OCI-LY7 (cell line): Measurements from ENCODE around the gene TSEN15. TPM values are rescaled to one million over a fixed set of nuclear protein-coding genes. Genes with fewer than 3 reads are reported as not detected.

Source experiments
- BruUV-seq: library from RNA; stranded (reverse); fragments of 400-500 nt; replicated peaks from 2 replicates; lab custom pipeline; 2021; lab: Mats Ljungman, UMichigan
- CTCF ChIA-PET: fragments of 300-600 bp; sonication (Branson Sonifier 250); formaldehyde crosslinking; loops from one replicate; lab custom pipeline; 2022; ENCODE audit warnings: antibody characterized with exemption; ENCODE audit not compliant: unreplicated experiment; lab: Charles Lee
- POLR2A ChIA-PET: fragments of 300-600 bp; sonication (Branson Sonifier 250); formaldehyde crosslinking; loops from one replicate; lab custom pipeline; 2022; ENCODE audit warnings: antibody characterized with exemption; lab: Charles Lee
- DNase-seq: peaks from one replicate; pipeline ENCODE4 v3.0.0-alpha.2; 2015; ENCODE audit warnings: low spot score
- H2AFZ ChIP-seq: fragments of 200-600 bp; sonication (generic), shearing (Covaris generic); 2 replicates; pipeline ENCODE4 v1.6.1; 2014; ENCODE audit warnings: mild to moderate bottlenecking, antibody characterized with exemption, low read length, moderate library complexity
- H3K27ac ChIP-seq: fragments of 200-600 bp; sonication (generic); 2 replicates; pipeline ENCODE4 v1.5.1; 2014; ENCODE audit warnings: mixed run types, low read depth, mild to moderate bottlenecking, moderate library complexity, low read length, inconsistent platforms; ENCODE audit not compliant: poor library complexity, severe bottlenecking
- H3K36me3 ChIP-seq: fragments of 200-600 bp; sonication (generic); 2 replicates; pipeline ENCODE4 v1.6.1; 2014; ENCODE audit warnings: mild to moderate bottlenecking, antibody characterized with exemption, low read length, moderate library complexity, mixed read lengths; ENCODE audit not compliant: insufficient read depth
- H3K4me1 ChIP-seq: fragments of 200-600 bp; sonication (generic); 2 replicates; pipeline ENCODE4 v1.5.1; 2014; ENCODE audit warnings: mild to moderate bottlenecking, low read length; ENCODE audit not compliant: insufficient read depth, poor library complexity, severe bottlenecking
- H3K4me2 ChIP-seq: fragments of 200-600 bp; sonication (generic); 2 replicates; pipeline ENCODE4 v1.6.1; 2014; ENCODE audit warnings: mild to moderate bottlenecking, low read length
- H3K4me3 ChIP-seq: fragments of 200-600 bp; sonication (generic); 2 replicates; pipeline ENCODE4 v1.5.1; 2014; ENCODE audit warnings: mild to moderate bottlenecking, low read depth, low read length; ENCODE audit not compliant: poor library complexity, severe bottlenecking
- H3K79me2 ChIP-seq: fragments of 200-600 bp; sonication (generic); 2 replicates; pipeline ENCODE4 v1.6.1; 2016; ENCODE audit warnings: low read depth, mild to moderate bottlenecking, low read length, moderate library complexity, mixed read lengths; ENCODE audit not compliant: insufficient read depth
- H3K9me2 ChIP-seq: fragments of 200-600 bp; sonication (generic); 2 replicates; pipeline ENCODE4 v1.6.1; 2016; ENCODE audit warnings: mild to moderate bottlenecking, low read length, mixed read lengths; ENCODE audit not compliant: insufficient read depth
- H3K9me3 ChIP-seq: fragments of 200-600 bp; sonication (generic); 2 replicates; pipeline ENCODE4 v1.6.1; 2014; ENCODE audit warnings: mild to moderate bottlenecking, mixed run types, low read length, mixed read lengths
- H4K20me1 ChIP-seq: fragments of 200-600 bp; sonication (generic); 2 replicates; pipeline ENCODE4 v1.6.1; 2014; ENCODE audit warnings: mild to moderate bottlenecking, antibody characterized with exemption, low read length, moderate library complexity, mixed read lengths; ENCODE audit not compliant: insufficient read depth
- CTCF ChIP-seq: fragments of 200-600 bp; sonication (generic); conservative IDR thresholded peaks from 2 replicates; pipeline ENCODE4 v1.5.1; 2014; ENCODE audit warnings: mild to moderate bottlenecking, antibody characterized with exemption, low read length, moderate library complexity, mixed read lengths
- EZH2phosphoT487 ChIP-seq: fragments of 200-600 bp; sonication (generic); IDR thresholded peaks from 2 replicates; pipeline ENCODE4 v1.6.1; 2018; ENCODE audit warnings: low read depth, borderline replicate concordance, mild to moderate bottlenecking, mixed run types, antibody characterized with exemption, low read length, moderate library complexity, mixed read lengths
- intact Hi-C: fragments of 100-400 bp; cut with micrococcal nuclease; formaldehyde crosslinking; loops from one replicate; pipeline ENCODE4 v1.10.0; 2022; ENCODE audit not compliant: unreplicated experiment
- total RNA-seq, 2 experiments: library from RNA; depleted of rRNA in 1 of 2; stranded (reverse); fragments of >200 nt in 1 of 2; shearing (Covaris generic) in 1 of 2; gene quantifications; 2 replicates each; pipeline ENCODE4 v1.2.3, GENCODE V29; 2014 to 2022

TSEN15 gene
- total RNA-seq, 2 experiments from 2014 or later = 42.5 to 45.1 TPM

- no peaks in the 10 kb centered on the region for H3K36me3 ChIP-seq
- no TSS peak for BruUV-seq
- H3K9me3 ChIP-seq = no peaks in the 10 kb centered on the region
- no peaks in the 10 kb centered on the region for H3K4me1 ChIP-seq
- ChIA-PET CTCF (no interaction called here), POLR2A (interaction anchor here (0.6 to 0.7 kb wide), 2 partner anchors 27 to 43 kb away, joined by 3 read pairs; no protein-coding TSS in a partner anchor)
- no peak overlapping the region for H3K27ac ChIP-seq
- no peaks in the 10 kb centered on the region for H4K20me1 ChIP-seq
- TF ChIP-seq CTCF (no peak), EZH2phosphoT487 (no peak)
- no peak overlapping the region for H2AFZ ChIP-seq
- no peak overlapping the region for H3K4me3 ChIP-seq
- no peaks in the 10 kb centered on the region for H3K79me2 ChIP-seq
- no peaks in the 10 kb centered on the region for H3K9me2 ChIP-seq
- no peak overlapping the region for H3K4me2 ChIP-seq
- intact Hi-C loops = no loop called here
- DNase-seq = no peak
Observed at GRCh38 chr1:184028854-184029623, 22.5 kb upstream of the TSEN15 start.

- no peaks in the 10 kb centered on the region for H3K36me3 ChIP-seq
- H3K4me2 ChIP-seq = no peak overlapping the region
- CTCF ChIA-PET = no interaction called here
- no peak overlapping the region for H3K27ac ChIP-seq
- POLR2A ChIA-PET = no interaction called here
- no peaks in the 10 kb centered on the region for H3K79me2 ChIP-seq
- BruUV-seq = no TSS peak
- H4K20me1 ChIP-seq = no peaks in the 10 kb centered on the region
- TF ChIP-seq EZH2phosphoT487 = no peak
- TF ChIP-seq CTCF = no peak
- no peak for DNase-seq
- no peak overlapping the region for H2AFZ ChIP-seq
- H3K9me2 ChIP-seq = no peaks in the 10 kb centered on the region
- no peaks in the 10 kb centered on the region for H3K4me1 ChIP-seq
- intact Hi-C loops = no loop called here
- no peaks in the 10 kb centered on the region for H3K9me3 ChIP-seq
- H3K4me3 ChIP-seq = no peak overlapping the region
Observed at GRCh38 chr1:184030433-184031091, 21.0 kb upstream of the TSEN15 start.

- Histone ChIP-seq H3K36me3 (no peaks in the 10 kb centered on the region), H3K9me2 (no peaks in the 10 kb centered on the region), H3K27ac (no peak overlapping the region), H3K79me2 (no peaks in the 10 kb centered on the region), H2AFZ (no peak overlapping the region), H3K4me3 (no peak overlapping the region), H3K4me1 (no peaks in the 10 kb centered on the region), H3K9me3 (no peaks in the 10 kb centered on the region), H3K4me2 (no peak overlapping the region), H4K20me1 (no peaks in the 10 kb centered on the region)
- POLR2A ChIA-PET = no interaction called here
- intact Hi-C loops = no loop called here
- CTCF ChIA-PET = no interaction called here
- BruUV-seq = no TSS peak
- no peak for DNase-seq
- no peak for TF ChIP-seq EZH2phosphoT487
- no peak for TF ChIP-seq CTCF
Observed at GRCh38 chr1:184031092-184031408, 20.5 kb upstream of the TSEN15 start.
